GM18499 (cell line): ENCODE measurements around the gene PEF1.

Experiments used
- ATAC-seq: cut with Tn5 transposase; IDR thresholded peaks from one replicate; pipeline ENCODE4 v1.9.1; 2021; ENCODE audit warnings: moderate number of reproducible peaks; ENCODE audit not compliant: insufficient read depth, unreplicated experiment

The PEF1 gene

DNA sequence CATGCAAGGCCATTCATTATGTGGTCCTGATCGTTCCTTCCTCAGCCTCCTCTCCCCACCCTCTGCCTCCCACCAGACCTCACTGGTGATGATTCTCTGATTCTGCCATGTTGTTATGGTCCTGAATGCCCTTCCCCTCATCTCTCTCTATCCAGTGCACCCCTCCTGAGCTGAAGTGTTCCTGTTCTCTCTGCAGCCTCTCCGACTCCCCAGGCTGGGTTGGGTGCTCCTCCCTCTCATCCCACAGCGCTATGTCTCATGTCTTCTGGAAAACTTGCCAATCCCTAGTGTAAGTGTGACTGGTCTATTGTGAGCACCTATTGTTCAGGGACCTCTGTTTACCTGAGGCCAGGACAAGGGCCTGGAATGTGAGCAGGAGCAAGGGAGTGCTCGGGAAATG, 11.1 kb upstream of the PEF1 start:
- no peak for ATAC-seq

DNA sequence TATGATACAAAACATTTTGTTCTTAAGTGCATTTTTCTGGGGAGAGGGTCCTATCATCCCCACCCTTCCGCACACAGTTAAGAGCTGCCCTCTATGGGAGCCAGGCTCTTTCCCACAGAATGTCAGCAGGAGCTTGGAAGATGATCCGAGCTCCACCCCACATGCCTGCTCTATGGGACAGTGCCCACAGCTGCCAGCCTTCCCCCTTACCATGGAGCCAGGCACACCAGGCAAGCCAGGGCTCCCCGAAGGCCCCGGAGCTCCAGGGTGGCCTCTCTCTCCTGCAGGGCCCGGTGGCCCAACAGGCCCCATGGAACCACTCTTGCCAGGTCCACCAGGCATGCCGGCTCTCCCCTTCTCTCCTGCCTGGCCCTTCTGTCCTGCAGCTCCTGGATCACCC, 10.4 kb upstream of the PEF1 start:
- no peak for ATAC-seq

- no peak for ATAC-seq
These were observed 9.7 kb upstream of the PEF1 start for GRCh38 chr1:31654474-31654776.

DNA sequence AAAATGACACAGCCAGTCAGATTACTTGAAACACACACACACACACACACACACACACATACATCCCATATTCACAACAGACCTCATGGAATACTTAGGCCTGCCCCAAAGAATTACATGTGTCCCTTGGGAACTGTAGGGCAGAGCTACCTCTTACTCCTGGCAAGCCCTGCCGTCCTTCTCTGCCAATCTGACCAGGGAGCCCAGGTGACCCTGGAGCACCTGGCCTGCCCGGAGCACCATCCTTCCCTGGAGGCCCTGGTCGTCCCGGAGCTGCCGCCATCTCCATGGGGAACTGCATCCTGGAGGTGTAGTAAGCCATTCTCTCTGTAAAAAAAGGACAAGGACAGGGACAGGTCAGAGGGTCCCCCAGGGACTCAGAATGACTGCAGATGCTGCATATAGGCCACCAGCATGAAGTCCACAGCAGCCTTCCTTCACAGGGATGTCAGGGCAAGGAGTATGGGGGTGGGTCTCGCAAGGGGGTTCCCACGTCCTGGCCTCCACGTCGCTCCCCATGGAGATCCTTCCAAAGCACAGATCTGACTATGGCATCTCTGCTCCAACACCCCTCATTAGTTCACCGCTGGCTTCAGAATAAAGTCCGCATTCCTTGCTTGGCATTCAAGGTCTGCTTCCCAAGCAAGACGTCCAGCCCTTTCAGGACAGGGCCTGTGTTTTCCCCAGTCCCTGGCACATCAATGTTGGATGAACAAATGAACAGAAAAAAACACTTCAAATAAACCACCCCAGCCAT, 9.2 kb upstream of the PEF1 start:
- ATAC-seq, result no peak

GRCh38 chr1:31652891-31653499, 8.3 kb upstream of the PEF1 start:
- no peak for ATAC-seq

GRCh38 chr1:31651766-31652165, 7.1 kb upstream of the PEF1 start:
- ATAC-seq, result no peak

DNA sequence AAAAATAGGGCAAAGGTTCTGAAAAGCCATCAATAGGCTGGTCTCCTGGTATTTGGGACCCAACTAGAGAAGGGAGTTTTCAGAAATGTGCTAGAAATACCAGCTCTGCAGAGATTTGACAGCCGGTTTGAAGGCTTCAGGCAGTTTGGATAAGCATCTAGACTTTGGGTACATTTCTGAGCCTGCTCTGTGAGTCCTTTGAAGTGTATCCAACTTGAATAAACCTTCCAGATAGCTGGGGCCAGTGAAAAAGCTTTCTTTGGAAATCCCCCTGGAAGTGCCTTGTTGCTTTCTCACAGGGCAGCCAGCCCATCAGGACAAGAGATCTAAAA, 6.4 kb upstream of the PEF1 start:
- no peak for ATAC-seq

DNA sequence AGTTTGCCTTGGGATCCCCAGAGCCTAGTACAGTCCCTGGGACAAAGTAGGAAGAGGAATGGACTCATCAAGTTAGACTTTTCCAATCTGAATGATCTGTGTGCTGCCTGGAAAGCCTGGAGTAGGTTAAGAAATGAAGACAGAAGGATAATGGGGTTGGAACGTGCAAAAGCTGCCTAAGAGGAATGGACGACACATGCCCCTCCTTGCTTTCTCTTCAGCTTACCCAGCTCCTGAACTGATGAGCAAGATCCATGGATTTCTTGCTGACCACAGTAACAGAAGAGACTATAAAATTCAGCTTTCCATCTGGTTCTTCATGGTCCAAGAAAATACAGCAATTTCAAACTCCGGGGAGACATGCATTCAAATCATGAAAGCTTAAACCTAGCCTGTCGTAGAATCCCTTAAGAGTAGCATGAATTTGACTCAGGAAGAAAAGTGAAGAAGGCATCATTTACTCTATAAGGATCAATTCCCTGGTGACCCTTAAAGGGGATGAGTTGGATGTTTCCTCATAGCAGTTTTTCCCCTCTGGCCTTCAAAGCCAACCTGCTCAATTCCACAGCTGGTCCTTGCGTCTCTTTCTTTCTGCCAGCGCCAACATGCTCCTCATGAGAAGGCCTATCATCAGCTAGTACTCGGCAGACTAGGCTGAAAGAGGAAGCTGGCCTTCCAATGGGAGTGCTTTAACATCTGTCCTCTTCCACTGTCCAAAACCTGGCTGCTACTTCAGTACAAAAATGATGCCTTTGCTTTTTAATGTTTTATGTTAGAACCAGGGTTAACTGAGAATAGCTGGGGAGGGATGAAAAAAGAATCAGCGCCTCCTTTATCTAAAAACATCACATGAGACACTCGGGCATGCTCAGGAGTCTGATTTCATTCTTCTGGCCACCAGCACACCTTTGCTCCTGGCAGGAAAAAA, 5.7 kb upstream of the PEF1 start:
- no peak for ATAC-seq

DNA sequence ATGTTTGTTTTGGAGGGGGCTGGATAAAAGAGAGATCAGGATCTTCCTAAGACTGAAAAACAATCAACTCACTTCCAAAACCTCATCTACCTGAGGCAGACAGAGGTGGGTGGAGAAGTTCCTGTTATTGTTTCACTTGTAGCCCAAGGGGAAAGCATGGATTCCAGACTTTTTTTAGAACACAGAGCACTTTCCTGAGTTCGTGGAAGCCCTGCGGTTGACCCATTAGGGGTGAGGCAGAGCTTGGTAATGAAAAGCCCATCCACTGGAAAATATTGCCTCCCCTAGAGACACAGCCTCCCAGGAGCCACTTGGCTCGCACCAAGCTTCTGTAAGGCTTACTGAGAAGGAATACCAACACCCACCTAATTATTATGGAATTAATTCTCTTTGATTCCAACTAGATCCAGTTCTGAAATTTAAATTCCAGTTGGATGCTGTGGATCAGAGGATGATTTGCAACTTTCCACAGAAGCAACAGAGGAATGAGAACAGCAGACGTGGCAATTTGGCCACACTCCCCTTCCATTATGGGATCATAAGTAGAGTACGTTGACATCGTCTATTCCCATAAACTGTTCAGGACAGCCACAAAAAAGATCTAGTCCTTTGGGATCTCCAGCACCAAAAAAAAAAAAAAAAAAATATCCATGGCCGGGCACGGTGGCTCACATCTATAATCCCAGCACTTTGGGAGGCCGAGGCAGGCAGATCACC, 4.1 kb upstream of the PEF1 start:
- ATAC-seq, result no peak

DNA sequence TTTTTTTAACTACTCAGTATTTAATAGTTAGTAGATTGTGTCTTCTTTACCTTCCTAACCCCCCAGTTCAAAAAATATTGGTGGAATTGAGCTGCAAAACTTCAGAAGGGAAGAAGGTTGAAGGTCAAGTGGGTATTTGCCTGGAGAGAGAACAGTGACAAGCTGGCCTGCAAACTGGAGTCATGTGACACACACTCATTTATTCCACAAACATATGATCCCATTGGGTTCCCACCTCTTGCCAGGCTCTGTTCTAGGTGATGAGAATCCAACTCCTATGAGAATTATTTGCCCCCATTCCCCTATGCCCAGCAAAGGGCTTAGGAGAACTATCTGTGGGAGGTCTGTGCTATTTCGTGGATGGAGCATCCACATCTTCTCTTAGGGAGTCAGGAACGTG, 3.5 kb upstream of the PEF1 start:
- no peak for ATAC-seq

DNA sequence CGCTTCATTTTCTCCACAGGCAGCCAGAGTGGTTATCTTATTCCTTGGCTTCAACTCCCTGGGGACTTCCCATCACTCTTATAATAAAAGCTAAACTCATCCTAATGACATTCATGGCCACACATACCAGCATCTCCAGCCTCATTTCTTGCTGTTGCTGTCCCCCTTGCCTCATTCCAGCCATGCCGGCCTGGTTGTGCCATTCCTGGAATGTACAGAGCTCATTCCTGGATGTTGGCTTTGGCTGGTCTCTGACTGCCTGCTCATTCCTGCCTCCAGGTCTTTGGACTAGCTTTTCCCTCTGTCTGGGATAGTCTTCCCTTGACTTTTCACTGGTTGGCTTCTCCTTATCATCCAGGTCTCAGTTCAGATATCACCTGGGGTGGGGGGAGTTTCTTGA, 2.4 kb upstream of the PEF1 start:
- no peak for ATAC-seq

GRCh38 chr1:31646259-31646960, 1.7 kb upstream of the PEF1 start:
- ATAC-seq, result no peak

DNA sequence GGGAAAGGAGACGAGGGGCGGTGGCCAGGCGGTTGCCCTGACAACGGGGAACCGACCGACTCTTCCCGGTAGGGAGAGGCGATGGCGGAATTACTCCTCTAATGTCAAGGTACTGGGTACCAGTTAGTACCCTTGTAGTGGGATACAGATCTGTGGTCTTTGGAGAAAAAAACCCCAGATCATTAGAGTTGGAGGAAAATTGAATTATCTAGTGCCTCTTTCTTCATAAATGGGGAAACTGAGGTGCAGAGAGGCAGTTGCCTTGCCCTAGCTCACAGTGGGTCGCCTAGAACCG, 545 bp upstream of the PEF1 start:
- no peak for ATAC-seq

DNA sequence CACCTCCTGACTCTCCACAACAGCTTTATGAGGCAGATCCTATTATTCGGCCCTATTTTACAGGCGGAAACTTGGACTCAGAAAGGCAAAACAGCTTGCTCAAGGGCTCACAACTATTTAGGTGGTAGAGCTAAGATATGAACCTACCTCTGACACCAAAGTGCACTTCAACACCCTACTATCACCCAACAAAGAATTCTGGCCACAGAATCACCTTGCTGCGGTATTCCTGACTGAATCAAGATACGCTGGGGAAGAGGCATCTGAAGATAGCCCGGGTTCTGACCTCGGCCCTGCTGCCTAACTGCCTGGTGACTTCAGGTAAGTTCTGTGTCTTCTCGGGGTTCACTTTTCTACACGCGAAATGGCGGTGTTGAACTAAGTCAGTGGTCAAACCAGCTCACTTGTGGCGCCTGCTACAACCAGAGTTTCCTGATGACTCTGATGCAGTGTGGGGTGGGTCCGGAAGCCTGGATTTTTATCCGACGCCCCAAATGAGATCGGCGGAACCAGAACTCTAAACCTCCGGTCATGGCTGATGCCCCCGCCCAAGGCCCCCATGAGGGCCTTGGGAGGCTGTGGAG, 608 bp downstream of the PEF1 start:
- ATAC-seq, result no peak

GRCh38 chr1:31642897-31643296, 1.8 kb downstream of the PEF1 start:
- ATAC-seq, result no peak

GRCh38 chr1:31642366-31642765, 2.3 kb downstream of the PEF1 start:
- no peak for ATAC-seq

DNA sequence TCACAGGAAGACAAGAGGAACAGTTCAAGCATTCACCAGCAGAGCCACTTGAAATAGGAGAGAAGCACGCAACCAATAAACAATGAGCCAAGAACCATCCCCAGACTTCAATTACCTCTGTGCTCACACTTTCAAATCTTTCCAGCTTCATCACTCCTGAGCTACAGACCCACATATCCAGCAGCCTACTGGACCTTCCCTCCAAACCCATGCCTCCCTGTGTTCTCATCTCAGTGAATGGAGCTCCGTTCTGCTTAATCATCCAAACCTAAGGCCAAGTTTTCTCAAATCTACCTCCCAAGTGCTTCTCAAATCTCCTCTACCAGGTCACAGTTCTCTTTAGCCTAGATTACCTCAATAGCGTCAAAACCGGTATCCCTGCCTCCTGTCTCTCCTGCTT, 3.7 kb downstream of the PEF1 start:
- no peak for ATAC-seq

- ATAC-seq, result no peak
These were observed 4.5 kb downstream of the PEF1 start for GRCh38 chr1:31640179-31640578.

GRCh38 chr1:31639543-31639942, 5.1 kb downstream of the PEF1 start:
- no peak for ATAC-seq
